GM21360 (cell line): Measurements from ENCODE around the gene ATP6V1F.

ENCODE experiments used
- ATAC-seq: cut with Tn5 transposase; IDR thresholded peaks from one replicate; pipeline ENCODE4 v1.9.1; 2021; ENCODE audit warnings: mild to moderate bottlenecking, moderate library complexity; ENCODE audit not compliant: unreplicated experiment

The ATP6V1F gene

GRCh38 chr7:128835790-128836641 lies 26.6 kb upstream of the ATP6V1F start:
- no peak for ATAC-seq

GRCh38 chr7:128836729-128837348 lies 25.8 kb upstream of the ATP6V1F start:
- ATAC-seq = no peak

- ATAC-seq = no peak
These were observed 25.1 kb upstream of the ATP6V1F start for GRCh38 chr7:128837521-128837921.

- ATAC-seq = no peak
These were observed 24.4 kb upstream of the ATP6V1F start for GRCh38 chr7:128838109-128838779.

GRCh38 chr7:128838981-128839731 lies 23.5 kb upstream of the ATP6V1F start:
- no peak for ATAC-seq

- no peak for ATAC-seq
These were observed 22.9 kb upstream of the ATP6V1F start for GRCh38 chr7:128839751-128840177.

- no peak for ATAC-seq
These were observed 22.1 kb upstream of the ATP6V1F start for GRCh38 chr7:128840326-128841170.

GRCh38 chr7:128841171-128841690 lies 21.4 kb upstream of the ATP6V1F start:
- no peak for ATAC-seq

GRCh38 chr7:128841921-128842673 lies 20.6 kb upstream of the ATP6V1F start:
- no peak for ATAC-seq

- no peak for ATAC-seq
These were observed 19.7 kb upstream of the ATP6V1F start for GRCh38 chr7:128842674-128843641.

- ATAC-seq = no peak
These were observed 18.6 kb upstream of the ATP6V1F start for GRCh38 chr7:128843938-128844621.

- ATAC-seq = no peak
These were observed 17.8 kb upstream of the ATP6V1F start for GRCh38 chr7:128844777-128845311.

GRCh38 chr7:128845475-128845874 lies 17.2 kb upstream of the ATP6V1F start:
- ATAC-seq = no peak

- no peak for ATAC-seq
These were observed 16.7 kb upstream of the ATP6V1F start for GRCh38 chr7:128845987-128846386.

GRCh38 chr7:128846781-128847444 lies 15.7 kb upstream of the ATP6V1F start:
- no peak for ATAC-seq

GRCh38 chr7:128847721-128848211 lies 14.9 kb upstream of the ATP6V1F start:
- ATAC-seq = no peak
